Mesenchymal stem cell (in vitro differentiated cells and primary cell): Measurements from ENCODE around the gene TAF1C.

Source experiments
- DNase-seq: peaks from one replicate; pipeline ENCODE4 v3.0.0-alpha.2; 2013
- H2AFZ ChIP-seq: one replicate; pipeline ENCODE4 v1.6.1; 2013; ENCODE audit warnings: low read depth, mild to moderate bottlenecking, control low read depth, inconsistent platforms, low read length, moderate library complexity
- H2AK5ac ChIP-seq: 2 replicates; pipeline ENCODE4 v1.6.1; 2013; ENCODE audit warnings: low read length, moderate library complexity, mild to moderate bottlenecking, inconsistent platforms; ENCODE audit not compliant: severe bottlenecking
- H2BK120ac ChIP-seq: one replicate; pipeline ENCODE4 v1.6.1; 2013; ENCODE audit warnings: low read depth, mild to moderate bottlenecking, inconsistent platforms, low read length, moderate library complexity
- H2BK12ac ChIP-seq, 2 experiments: one replicate each; pipeline ENCODE4 v1.6.1; 2013; ENCODE audit warnings: inconsistent platforms in 2 of 2, low read length in 2 of 2, mild to moderate bottlenecking in 2 of 2, moderate library complexity in 2 of 2, control low read depth in 1 of 2
- H2BK15ac ChIP-seq: one replicate; pipeline ENCODE4 v1.6.1; 2013; ENCODE audit warnings: mild to moderate bottlenecking, low read depth, inconsistent platforms; ENCODE audit not compliant: poor library complexity, severe bottlenecking
- H2BK5ac ChIP-seq: 2 replicates; pipeline ENCODE4 v1.6.1; 2013; ENCODE audit warnings: low read depth, mild to moderate bottlenecking, low read length, control low read depth, inconsistent platforms; ENCODE audit not compliant: poor library complexity, severe bottlenecking
- H3K14ac ChIP-seq, 2 experiments: one replicate each; pipeline ENCODE4 v1.6.1; 2013; ENCODE audit warnings: inconsistent platforms in 2 of 2, low read length in 2 of 2, control low read depth in 1 of 2, mild to moderate bottlenecking in 1 of 2, moderate library complexity in 1 of 2
- H3K18ac ChIP-seq, 2 experiments: one replicate each; pipeline ENCODE4 v1.6.1; 2013; ENCODE audit warnings: inconsistent platforms in 2 of 2, low read length in 2 of 2, control low read depth in 1 of 2, low read depth in 1 of 2, mild to moderate bottlenecking in 1 of 2
- H3K23ac ChIP-seq, 2 experiments: one replicate each; pipeline ENCODE4 v1.6.1; 2013; ENCODE audit warnings: inconsistent platforms in 2 of 2, low read length in 2 of 2, mild to moderate bottlenecking in 2 of 2, moderate library complexity in 2 of 2, control low read depth in 1 of 2
- H3K27ac ChIP-seq: 2 replicates; pipeline ENCODE4 v1.5.1; 2013; ENCODE audit warnings: mild to moderate bottlenecking, moderate library complexity, low read length, control low read depth, inconsistent platforms; ENCODE audit not compliant: poor library complexity, severe bottlenecking
- H3K27me3 ChIP-seq, 2 experiments: 2 replicates each; pipeline versions ENCODE4 v1.6.1 to v1.7.0; 2013; ENCODE audit warnings: low read length in 2 of 2, mild to moderate bottlenecking in 2 of 2, moderate library complexity in 2 of 2, control low read depth in 1 of 2, inconsistent platforms in 1 of 2; ENCODE audit not compliant: control insufficient read depth in 1 of 2, insufficient read depth in 1 of 2
- H3K36me3 ChIP-seq, 2 experiments: 2 replicates each; pipeline versions ENCODE4 v1.6.1 to v1.7.0; 2013; ENCODE audit warnings: low read length in 2 of 2, control low read depth in 1 of 2, inconsistent platforms in 1 of 2, low read depth in 1 of 2, mild to moderate bottlenecking in 1 of 2; ENCODE audit not compliant: insufficient read depth in 2 of 2, control insufficient read depth in 1 of 2
- H3K4ac ChIP-seq, 2 experiments: one replicate each; pipeline ENCODE4 v1.6.1; 2013; ENCODE audit warnings: inconsistent platforms in 2 of 2, low read length in 2 of 2, mild to moderate bottlenecking in 2 of 2, moderate library complexity in 2 of 2, control low read depth in 1 of 2, low read depth in 1 of 2
- H3K4me1 ChIP-seq: 2 replicates; pipeline ENCODE4 v1.6.1; 2013; ENCODE audit warnings: low read depth, low read length, control low read depth; ENCODE audit not compliant: control insufficient read depth, insufficient read depth
- H3K4me2 ChIP-seq: 2 replicates; pipeline ENCODE4 v1.6.1; 2013; ENCODE audit warnings: low read length, mild to moderate bottlenecking, inconsistent platforms; ENCODE audit not compliant: poor library complexity, severe bottlenecking
- H3K4me3 ChIP-seq, 2 experiments: 2 replicates each; pipeline versions ENCODE4 v1.5.1 to v1.7.0; 2013; ENCODE audit warnings: low read length in 2 of 2, mild to moderate bottlenecking in 2 of 2, control low read depth in 1 of 2, low read depth in 1 of 2; ENCODE audit not compliant: insufficient read depth in 1 of 2
- H3K79me1 ChIP-seq: replicated peaks from 2 replicates; pipeline ENCODE4 v1.6.1; 2013; ENCODE audit warnings: mild to moderate bottlenecking, control low read depth, low read length, inconsistent platforms; ENCODE audit not compliant: poor library complexity, severe bottlenecking
- H3K9ac ChIP-seq: 2 replicates; pipeline ENCODE4 v1.7.0; 2013; ENCODE audit warnings: mild to moderate bottlenecking, low read length, moderate library complexity
- H3K9me3 ChIP-seq: 2 replicates; pipeline ENCODE4 v1.7.0; 2013; ENCODE audit warnings: mild to moderate bottlenecking, low read length; ENCODE audit not compliant: control insufficient read depth
- H4K8ac ChIP-seq: one replicate; pipeline ENCODE4 v1.6.1; 2013; ENCODE audit warnings: inconsistent platforms, mild to moderate bottlenecking, low read length, moderate library complexity
- H4K91ac ChIP-seq: one replicate; pipeline ENCODE4 v1.6.1; 2013; ENCODE audit warnings: mild to moderate bottlenecking, low read length, inconsistent platforms
- WGBS: methylation state at CpG from one replicate; pipeline ENCODE4 v1.1.7; 2013; ENCODE audit warnings: mixed read lengths; 5-methylcytosine and 5-hydroxymethylcytosine counted together

Gene TAF1C

GRCh38 chr16:84182104-84182503 is 4.8 kb downstream of the TAF1C start:
- Histone ChIP-seq H3K4me2 (no peak overlapping the region), H3K4me1 (peaks cover 13% of the 10 kb centered on the region)
- 98% methylated on average over 18 of the region's 18 CpGs for WGBS

GRCh38 chr16:84181144-84181915 is 5.5 kb downstream of the TAF1C start:
- no peak overlapping the region for H3K14ac ChIP-seq
- no peak overlapping the region for H3K27ac ChIP-seq
- H3K9me3 ChIP-seq: no peaks in the 10 kb centered on the region
- no peak overlapping the region for H2BK12ac ChIP-seq
- no peak overlapping the region for H2AFZ ChIP-seq
- H3K18ac ChIP-seq: no peak overlapping the region
- H4K8ac ChIP-seq: no peak overlapping the region
- H2AK5ac ChIP-seq: no peak overlapping the region
- DNase-seq: no peak
- no peak overlapping the region for H2BK120ac ChIP-seq
- peaks cover 44% of the 10 kb centered on the region for H3K79me1 ChIP-seq
- H3K23ac ChIP-seq: no peak overlapping the region
- no peak overlapping the region for H2BK5ac ChIP-seq
- H3K4ac ChIP-seq: no peak overlapping the region
- peaks cover 64 to 74% of the 10 kb centered on the region in 2 experiments for H3K36me3 ChIP-seq
- no peak overlapping the region for H3K9ac ChIP-seq
- H3K4me1 ChIP-seq: peaks cover 21% of the 10 kb centered on the region
- no peak overlapping the region for H4K91ac ChIP-seq
- H2BK15ac ChIP-seq: no peak overlapping the region
- H3K4me2 ChIP-seq: no peak overlapping the region
- H3K4me3 ChIP-seq: no peak overlapping the region
- no peaks in the 10 kb centered on the region for H3K27me3 ChIP-seq
- WGBS: 95% methylated on average over 40 of the region's 41 CpGs

More at GRCh38 chr16:84182104-84182503, 4.8 kb downstream of the TAF1C start:
- no peak overlapping the region for H3K18ac ChIP-seq
- H3K27ac ChIP-seq: no peak overlapping the region
- H3K4ac ChIP-seq: no peak overlapping the region
- H3K9ac ChIP-seq: no peak overlapping the region
- peaks cover 64 to 74% of the 10 kb centered on the region in 2 experiments for H3K36me3 ChIP-seq
- peaks cover 48% of the 10 kb centered on the region for H3K79me1 ChIP-seq
- H2AFZ ChIP-seq: no peak overlapping the region
- no peak overlapping the region for H4K8ac ChIP-seq
- H2BK5ac ChIP-seq: no peak overlapping the region
- no peak overlapping the region for H3K23ac ChIP-seq
- no peak overlapping the region for H2AK5ac ChIP-seq
- H4K91ac ChIP-seq: no peak overlapping the region
- H3K9me3 ChIP-seq: no peaks in the 10 kb centered on the region
- H3K14ac ChIP-seq: no peak overlapping the region
- H2BK15ac ChIP-seq: no peak overlapping the region
- no peak for DNase-seq
- no peaks in the 10 kb centered on the region for H3K27me3 ChIP-seq
- H2BK120ac ChIP-seq: no peak overlapping the region
- H2BK12ac ChIP-seq: no peak overlapping the region
- no peak overlapping the region for H3K4me3 ChIP-seq

- WGBS: 95% methylated on average over 19 of the region's 21 CpGs
- Histone ChIP-seq H3K18ac (no peak overlapping the region), H2AK5ac (no peak overlapping the region), H2AFZ (no peak overlapping the region), H2BK120ac (no peak overlapping the region), H3K9me3 (no peaks in the 10 kb centered on the region), H3K27ac (no peak overlapping the region), H3K9ac (no peak overlapping the region), H2BK12ac (no peak overlapping the region), H3K4ac (no peak overlapping the region), H3K4me1 (peaks cover 19% of the 10 kb centered on the region), H3K79me1 (peaks cover 41% of the 10 kb centered on the region), H4K8ac (no peak overlapping the region), H3K4me3 (no peak overlapping the region), H2BK15ac (no peak overlapping the region), H2BK5ac (no peak overlapping the region), H3K4me2 (no peak overlapping the region), H3K14ac (no peak overlapping the region), H3K27me3 (no peaks in the 10 kb centered on the region), H4K91ac (no peak overlapping the region), H3K36me3 (peaks cover 64 to 74% of the 10 kb centered on the region in 2 experiments), H3K23ac (no peak overlapping the region)
- no peak for DNase-seq
These were observed 6.2 kb downstream of the TAF1C start for GRCh38 chr16:84180519-84181140.

GRCh38 chr16:84179612-84180320 is 7.1 kb downstream of the TAF1C start:
- H3K36me3 ChIP-seq: peaks cover 59 to 68% of the 10 kb centered on the region in 2 experiments
- no peak overlapping the region for H4K8ac ChIP-seq
- H2BK5ac ChIP-seq: no peak overlapping the region
- no peak overlapping the region for H2BK12ac ChIP-seq
- no peak overlapping the region for H3K23ac ChIP-seq
- no peak for DNase-seq
- H2BK15ac ChIP-seq: no peak overlapping the region
- no peak overlapping the region for H3K14ac ChIP-seq
- no peak overlapping the region for H3K27ac ChIP-seq
- H3K27me3 ChIP-seq: no peaks in the 10 kb centered on the region
- H3K9ac ChIP-seq: no peak overlapping the region
- no peaks in the 10 kb centered on the region for H3K9me3 ChIP-seq
- H3K4me1 ChIP-seq: peaks cover 21% of the 10 kb centered on the region
- H2BK120ac ChIP-seq: no peak overlapping the region
- H4K91ac ChIP-seq: no peak overlapping the region
- H3K4me2 ChIP-seq: no peak overlapping the region
- WGBS: 93% methylated on average over 26 of the region's 33 CpGs
- H3K18ac ChIP-seq: no peak overlapping the region
- H3K4me3 ChIP-seq: no peak overlapping the region
- H3K79me1 ChIP-seq: peaks cover 39% of the 10 kb centered on the region
- no peak overlapping the region for H2AFZ ChIP-seq
- no peak overlapping the region for H3K4ac ChIP-seq
- no peak overlapping the region for H2AK5ac ChIP-seq
